ENCODE measurements around the gene HMCN2. TPM values are rescaled to one million over a fixed set of nuclear protein-coding genes. Genes with fewer than 3 reads are reported as not detected.

Gene HMCN2
- total RNA-seq, 2 donors from 2014 or later, result 2.9 to 5.5 TPM

GRCh38 chr9:130283539-130284248, 18.1 kb downstream of the HMCN2 start:
- DNase-seq (ENCODE audit: low spot score), result no peak
- Histone ChIP-seq H3K27me3 (replicated peaks; ENCODE audit: insufficient read depth) (no peaks in the 10 kb centered on the region), H3K27ac (no peak overlapping the region), H3K36me3 (no peaks in the 10 kb centered on the region), H3K4me3 (no peak overlapping the region), H3K9me3 (no peaks in the 10 kb centered on the region), H3K4me1 (replicated peaks) (no peaks in the 10 kb centered on the region)
- no peak for TF ChIP-seq POLR2AphosphoS5 (IDR thresholded peaks at IDR 0.05)
- no peak for TF ChIP-seq CTCF (IDR thresholded peaks at IDR 0.05)
- no peak for TF ChIP-seq POLR2A (IDR thresholded peaks at IDR 0.05)
- intact Hi-C loops (cut with DNase I), result no loop called here
- WGBS, result 75% methylated on average over 4 of the region's 4 CpGs

DNA sequence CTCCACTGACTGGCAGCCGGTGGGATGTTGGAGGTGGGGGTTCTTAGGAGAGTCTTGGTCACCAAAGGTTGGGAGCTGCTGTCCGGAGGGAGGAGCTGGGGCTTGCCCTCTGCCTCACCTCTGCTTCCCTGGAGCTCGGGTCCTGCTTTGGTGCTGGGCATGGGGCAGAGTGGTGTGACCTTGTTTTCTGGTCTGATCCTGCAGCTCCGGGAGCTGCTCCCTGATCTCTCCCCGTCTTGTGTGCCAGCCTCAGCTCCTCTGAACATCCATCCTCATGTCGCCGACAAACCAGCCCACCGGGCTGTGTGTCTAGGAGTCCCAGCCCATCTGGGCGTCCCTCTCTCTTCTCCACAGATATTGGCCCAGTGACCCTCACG, 18.7 kb downstream of the HMCN2 start:
- no peak for TF ChIP-seq POLR2AphosphoS5 (IDR thresholded peaks at IDR 0.05)
- no peak for TF ChIP-seq POLR2A (IDR thresholded peaks at IDR 0.05)
- TF ChIP-seq CTCF (IDR thresholded peaks at IDR 0.05), result no peak
- 75% methylated on average over 10 of the region's 10 CpGs for WGBS
- intact Hi-C loops (cut with DNase I), result no loop called here
- Histone ChIP-seq H3K27me3 (replicated peaks; ENCODE audit: insufficient read depth) (no peaks in the 10 kb centered on the region), H3K4me3 (no peak overlapping the region), H3K4me1 (replicated peaks) (no peaks in the 10 kb centered on the region), H3K9me3 (no peaks in the 10 kb centered on the region), H3K27ac (no peak overlapping the region), H3K36me3 (no peaks in the 10 kb centered on the region)
- no peak for DNase-seq (ENCODE audit: low spot score)

- intact Hi-C loops (cut with DNase I), result loop anchor here (5.0 kb wide), 1 partner anchor 43 kb away; no protein-coding TSS in a partner anchor
- Histone ChIP-seq H3K4me1 (replicated peaks) (no peaks in the 10 kb centered on the region), H3K9me3 (no peaks in the 10 kb centered on the region), H3K27ac (no peak overlapping the region), H3K27me3 (replicated peaks; ENCODE audit: insufficient read depth) (peaks cover 2% of the 10 kb centered on the region), H3K4me3 (no peak overlapping the region), H3K36me3 (no peaks in the 10 kb centered on the region)
- DNase-seq (ENCODE audit: low spot score), result no peak
- no peak for TF ChIP-seq POLR2AphosphoS5 (IDR thresholded peaks at IDR 0.05)
- no peak for TF ChIP-seq POLR2A (IDR thresholded peaks at IDR 0.05)
- no peak for TF ChIP-seq CTCF (IDR thresholded peaks at IDR 0.05)
- 96% methylated on average over 7 of the region's 7 CpGs for WGBS
Observed at GRCh38 chr9:130284690-130285089, 19.1 kb downstream of the HMCN2 start.

DNA sequence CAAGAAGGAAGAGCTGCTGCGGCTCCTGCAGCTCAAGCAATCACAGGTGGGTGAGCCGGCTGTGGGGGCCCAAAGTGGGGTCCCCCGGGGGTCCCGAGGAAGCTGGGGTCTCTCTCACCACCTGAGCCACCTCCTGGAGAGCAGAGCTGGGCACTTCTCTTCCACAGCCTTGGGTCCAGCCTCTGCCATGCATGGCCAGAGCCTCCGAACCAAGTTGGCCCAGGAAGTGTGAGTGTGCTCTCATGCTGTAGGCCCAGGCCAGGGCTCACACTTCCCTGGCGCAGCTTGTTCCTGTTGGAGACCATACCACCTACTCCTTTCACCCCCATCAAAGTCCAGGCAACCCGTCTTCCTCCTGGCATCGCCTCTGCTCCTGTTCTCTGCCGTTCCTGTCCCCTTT, 19.7 kb downstream of the HMCN2 start:
- Histone ChIP-seq H3K27ac (no peak overlapping the region), H3K4me1 (replicated peaks) (no peaks in the 10 kb centered on the region), H3K36me3 (no peaks in the 10 kb centered on the region), H3K9me3 (no peaks in the 10 kb centered on the region), H3K4me3 (no peak overlapping the region), H3K27me3 (replicated peaks; ENCODE audit: insufficient read depth) (peaks cover 8% of the 10 kb centered on the region)
- intact Hi-C loops (cut with DNase I), result loop anchor here (5.0 kb wide), 1 partner anchor 42 kb away; no protein-coding TSS in a partner anchor
- DNase-seq (ENCODE audit: low spot score), result no peak
- WGBS, result 91% methylated on average over 9 of the region's 9 CpGs
- TF ChIP-seq POLR2AphosphoS5 (IDR thresholded peaks at IDR 0.05) (no peak), POLR2A (IDR thresholded peaks at IDR 0.05) (no peak), CTCF (IDR thresholded peaks at IDR 0.05) (no peak)

Measured in prostate gland (tissue), 2 donors.